PC-3 (cell line): ENCODE data around the gene ZNF689. TPM values are rescaled to one million over a fixed set of nuclear protein-coding genes. Genes with fewer than 3 reads are reported as not detected.
"Not testable (repeated sequence)": the region's sequence is repeated elsewhere in the genome, so short reads cannot be mapped to it uniquely, and the experiment has no call there.

Experiments
- ATAC-seq: fragments of 200-7000 bp; cut with Tn5 transposase; 2 replicates; pipeline ENCODE4 v1.9.1; 2020; ENCODE audit warnings: mild to moderate bottlenecking, moderate library complexity
- BruUV-seq: library from RNA; stranded (reverse); fragments of 400-500 nt; replicated peaks from 2 replicates; lab custom pipeline; 2021; lab: Mats Ljungman, UMichigan
- CTCF ChIA-PET: fragments of 300-600 bp; sonication (Branson Sonifier 250); formaldehyde crosslinking; loops from one replicate; lab custom pipeline; 2022; ENCODE audit warnings: antibody characterized with exemption; lab: Charles Lee
- POLR2A ChIA-PET: fragments of 300-600 bp; sonication (Branson Sonifier 250); formaldehyde crosslinking; loops from one replicate; lab custom pipeline; 2022; ENCODE audit warnings: antibody characterized with exemption; ENCODE audit not compliant: unreplicated experiment; lab: Charles Lee
- DNase-seq: peaks from one replicate; pipeline ENCODE4 v3.0.0-alpha.2; 2015
- H2AFZ ChIP-seq: fragments of 300-600 bp; sonication (generic); 2 replicates; pipeline ENCODE4 v1.6.0; 2016; ENCODE audit warnings: antibody characterized with exemption, low read length
- H3F3A ChIP-seq: fragments of 300-600 bp; sonication (generic); one replicate; pipeline ENCODE4 v1.6.0; 2017; ENCODE audit warnings: antibody characterized with exemption, low read length, control low read depth, mild to moderate bottlenecking; ENCODE audit not compliant: unreplicated experiment
- H3K27ac ChIP-seq: fragments of 300-600 bp; sonication (generic); 2 replicates; pipeline ENCODE4 v1.5.1; 2016; ENCODE audit warnings: mild to moderate bottlenecking, low read length
- H3K27me3 ChIP-seq: fragments of 300-600 bp; sonication (generic); 2 replicates; pipeline ENCODE4 v1.6.1; 2016; ENCODE audit warnings: low read length, mixed read lengths
- H3K36me3 ChIP-seq: fragments of 300-600 bp; sonication (generic); 2 replicates; pipeline ENCODE4 v1.6.1; 2016; ENCODE audit warnings: low read depth, mixed run types, low read length, mixed read lengths
- H3K4me1 ChIP-seq: fragments of 300-600 bp; sonication (generic); 2 replicates; pipeline ENCODE4 v1.5.1; 2016; ENCODE audit warnings: low read length; ENCODE audit not compliant: insufficient read depth
- H3K4me2 ChIP-seq: fragments of 300-600 bp; sonication (generic); 2 replicates; pipeline ENCODE4 v1.6.0; 2016; ENCODE audit warnings: low read length
- H3K4me3 ChIP-seq: fragments of 300-600 bp; sonication (generic); 2 replicates; pipeline ENCODE4 v1.5.1; 2016; ENCODE audit warnings: mild to moderate bottlenecking, low read length, mixed read lengths
- H3K79me2 ChIP-seq: fragments of 300-600 bp; sonication (generic); 2 replicates; pipeline ENCODE4 v1.6.1; 2017; ENCODE audit warnings: low read length, mixed read lengths
- H3K9ac ChIP-seq: fragments of 300-600 bp; sonication (generic); 2 replicates; pipeline ENCODE4 v1.6.0; 2016; ENCODE audit warnings: mild to moderate bottlenecking, low read length
- H3K9me2 ChIP-seq: fragments of 300-600 bp; sonication (generic); replicated peaks from 2 replicates; pipeline ENCODE4 v1.6.1; 2016; ENCODE audit warnings: mixed run types, low read length, mixed read lengths
- H3K9me3 ChIP-seq: fragments of 300-600 bp; sonication (generic); 2 replicates; pipeline ENCODE4 v1.6.1; 2016; ENCODE audit warnings: low read length, mixed read lengths
- H4K20me1 ChIP-seq: fragments of 300-600 bp; sonication (generic); 2 replicates; pipeline ENCODE4 v1.6.1; 2016; ENCODE audit warnings: low read length, mixed read lengths
- EZH2 ChIP-seq: fragments of 300-600 bp; sonication (generic); IDR thresholded peaks from one replicate; pipeline ENCODE4 v1.6.1; 2017; ENCODE audit warnings: antibody characterized with exemption, mild to moderate bottlenecking, low read length; ENCODE audit not compliant: unreplicated experiment
- EZH2phosphoT487 ChIP-seq: fragments of 300-600 bp; sonication (generic); IDR thresholded peaks from 2 replicates; pipeline ENCODE4 v1.6.1; 2018; ENCODE audit warnings: mild to moderate bottlenecking, antibody characterized with exemption, low read length, borderline replicate concordance
- intact Hi-C: fragments of 100-400 bp; cut with micrococcal nuclease; formaldehyde crosslinking; loops from 2 replicates; pipeline ENCODE4 v1.9.0; 2023
- total RNA-seq: library from RNA; depleted of rRNA; stranded (reverse); fragments of >200 nt; gene quantifications from 2 replicates; pipeline ENCODE4 v1.2.3, GENCODE V29; 2014
- TF ChIP-seq, protein P1 (sequence below): fragments of 300-600 bp; sonication (generic); conservative IDR thresholded peaks from 2 replicates; pipeline ENCODE4 v1.5.1; 2017; ENCODE audit warnings: antibody characterized with exemption, low read depth, mild to moderate bottlenecking, low read length

The ZNF689 gene
- total RNA-seq, 1 experiment from 2014 or later = 6.0 TPM

DNA sequence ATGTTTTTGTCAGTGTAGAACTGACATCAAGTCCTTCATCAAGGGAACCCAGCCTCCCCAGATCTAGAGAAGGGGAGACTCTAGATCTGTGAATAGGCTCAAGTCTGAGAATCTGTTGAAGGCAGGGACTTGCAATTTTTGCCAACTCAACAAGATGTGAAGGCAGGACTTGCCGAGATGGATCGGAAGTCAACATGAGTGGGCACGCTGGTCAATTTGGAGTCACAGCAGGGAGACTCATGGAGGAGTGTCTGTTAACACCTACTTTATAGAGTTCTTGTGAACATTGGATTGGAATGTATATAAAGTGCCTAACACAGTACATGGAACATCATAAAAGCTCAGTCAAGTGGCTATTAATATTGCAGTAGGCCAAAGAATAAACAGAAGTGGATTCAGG is 10.0 kb downstream of the ZNF689 start:
- Histone ChIP-seq H3K9ac (no peak overlapping the region), H3K4me1 (no peaks in the 10 kb centered on the region), H3K27ac (no peak overlapping the region), H3K79me2 (no peaks in the 10 kb centered on the region), H3K9me2 (no peaks in the 10 kb centered on the region), H3F3A (no peaks in the 10 kb centered on the region), H3K27me3 (no peaks in the 10 kb centered on the region), H3K4me2 (no peak overlapping the region), H2AFZ (no peak overlapping the region), H3K36me3 (no peaks in the 10 kb centered on the region; the same call in none of the 2 replicates), H3K9me3 (no peaks in the 10 kb centered on the region), H4K20me1 (no peaks in the 10 kb centered on the region), H3K4me3 (no peak overlapping the region)
- ATAC-seq = no peak
- intact Hi-C loops = no loop called here
- no peak for TF ChIP-seq EZH2
- TF ChIP-seq, protein P1, sequence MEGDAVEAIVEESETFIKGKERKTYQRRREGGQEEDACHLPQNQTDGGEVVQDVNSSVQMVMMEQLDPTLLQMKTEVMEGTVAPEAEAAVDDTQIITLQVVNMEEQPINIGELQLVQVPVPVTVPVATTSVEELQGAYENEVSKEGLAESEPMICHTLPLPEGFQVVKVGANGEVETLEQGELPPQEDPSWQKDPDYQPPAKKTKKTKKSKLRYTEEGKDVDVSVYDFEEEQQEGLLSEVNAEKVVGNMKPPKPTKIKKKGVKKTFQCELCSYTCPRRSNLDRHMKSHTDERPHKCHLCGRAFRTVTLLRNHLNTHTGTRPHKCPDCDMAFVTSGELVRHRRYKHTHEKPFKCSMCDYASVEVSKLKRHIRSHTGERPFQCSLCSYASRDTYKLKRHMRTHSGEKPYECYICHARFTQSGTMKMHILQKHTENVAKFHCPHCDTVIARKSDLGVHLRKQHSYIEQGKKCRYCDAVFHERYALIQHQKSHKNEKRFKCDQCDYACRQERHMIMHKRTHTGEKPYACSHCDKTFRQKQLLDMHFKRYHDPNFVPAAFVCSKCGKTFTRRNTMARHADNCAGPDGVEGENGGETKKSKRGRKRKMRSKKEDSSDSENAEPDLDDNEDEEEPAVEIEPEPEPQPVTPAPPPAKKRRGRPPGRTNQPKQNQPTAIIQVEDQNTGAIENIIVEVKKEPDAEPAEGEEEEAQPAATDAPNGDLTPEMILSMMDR = no peak
- no peak for TF ChIP-seq EZH2phosphoT487
- ChIA-PET CTCF (interaction anchor here (0.6 kb wide), 1 partner anchor 15 kb away, joined by 3 read pairs; no protein-coding TSS in a partner anchor), POLR2A (no interaction called here)
- BruUV-seq = no TSS peak
- DNase-seq = no peak

DNA sequence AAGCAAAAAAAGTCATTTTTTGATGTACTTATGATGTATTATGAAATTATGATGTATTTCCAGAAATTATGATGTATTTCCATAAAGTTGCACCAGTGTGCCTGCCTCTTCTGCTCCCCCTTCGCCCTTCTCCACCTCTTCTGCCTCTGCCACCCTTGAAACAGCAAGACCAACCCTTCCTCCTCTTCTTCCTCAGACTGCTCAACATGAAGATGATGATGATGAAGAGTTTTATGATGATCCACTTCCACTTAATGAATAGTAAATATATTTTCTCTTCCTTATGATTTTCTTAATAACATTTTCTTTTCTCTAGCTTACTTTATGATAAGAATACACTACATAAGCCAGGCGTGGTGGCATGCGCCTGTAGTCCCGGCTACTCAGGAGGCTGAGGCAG is 17.3 kb downstream of the ZNF689 start:
- Histone ChIP-seq H3K27ac (no peak overlapping the region), H3F3A (no peaks in the 10 kb centered on the region), H3K4me2 (no peak overlapping the region), H3K9me3 (no peaks in the 10 kb centered on the region), H3K27me3 (no peaks in the 10 kb centered on the region), H3K79me2 (no peaks in the 10 kb centered on the region), H3K4me3 (no peak overlapping the region), H3K4me1 (no peaks in the 10 kb centered on the region), H4K20me1 (no peaks in the 10 kb centered on the region), H3K9me2 (no peaks in the 10 kb centered on the region), H3K36me3 (no peaks in the 10 kb centered on the region), H2AFZ (no peak overlapping the region), H3K9ac (no peak overlapping the region)
- TF ChIP-seq, protein P1 = no peak
- TF ChIP-seq EZH2phosphoT487 (no peak), EZH2 (no peak)
- DNase-seq (no peak), ATAC-seq (no peak)
- ChIA-PET CTCF (no interaction called here), POLR2A (no interaction called here)
- BruUV-seq = no TSS peak
- intact Hi-C loops = no loop called here

DNA sequence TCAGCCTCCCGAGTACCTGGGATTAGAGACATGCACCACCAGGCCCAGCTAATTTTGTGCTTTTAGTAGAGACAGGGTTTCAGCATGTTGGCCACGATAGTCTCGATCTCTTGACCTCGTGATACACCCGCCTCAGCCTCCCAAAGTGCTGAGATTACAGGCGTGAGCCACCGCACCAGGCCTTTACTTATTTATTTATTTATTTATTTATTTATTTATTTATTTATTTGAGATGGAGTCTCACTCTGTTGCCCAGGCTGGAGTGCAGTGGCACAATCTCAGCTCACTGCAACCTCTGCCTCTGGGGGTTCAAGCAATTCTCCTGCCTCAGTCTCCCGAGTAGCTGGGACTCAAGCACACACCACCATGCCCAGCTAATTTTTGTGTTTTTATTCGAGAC is 19.3 kb downstream of the ZNF689 start:
- CTCF ChIA-PET = interaction anchor here (0.7 kb wide), 1 partner anchor 20 kb away, joined by 5 read pairs; no protein-coding TSS in a partner anchor
- H3K27me3 ChIP-seq, intact Hi-C loops, H3K27ac ChIP-seq, H3K9me2 ChIP-seq, POLR2A ChIA-PET, BruUV-seq, ATAC-seq, H3F3A ChIP-seq, H3K36me3 ChIP-seq, H2AFZ ChIP-seq, DNase-seq, H3K9me3 ChIP-seq, H3K9ac ChIP-seq, H3K4me3 ChIP-seq, H4K20me1 ChIP-seq, H3K4me1 ChIP-seq, H3K4me2 ChIP-seq: not testable (repeated sequence)
- H3K79me2 ChIP-seq = peaks cover 18% of the 10 kb centered on the region

DNA sequence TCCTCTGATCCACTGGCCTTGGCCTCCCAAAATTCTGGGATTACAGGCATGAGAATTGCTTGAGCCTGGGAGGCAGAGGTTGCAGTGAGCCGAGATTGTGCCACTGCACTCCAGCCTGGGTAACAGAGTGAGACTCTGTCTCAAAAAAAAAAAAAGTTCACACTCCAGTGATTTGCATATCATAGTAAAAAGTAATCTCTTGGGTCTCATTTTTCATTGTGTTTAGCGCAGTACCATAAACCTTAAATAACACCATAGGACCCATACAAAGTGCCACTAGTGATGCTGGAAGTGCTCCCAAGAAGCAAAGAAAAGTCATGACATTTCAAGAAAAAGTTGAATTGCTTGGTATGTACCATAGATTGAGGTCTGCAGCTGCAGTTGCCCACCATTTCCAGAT is 20.6 kb downstream of the ZNF689 start:
- H3F3A ChIP-seq, ATAC-seq, H3K4me2 ChIP-seq, BruUV-seq, H3K27me3 ChIP-seq, H3K36me3 ChIP-seq, CTCF ChIA-PET, H4K20me1 ChIP-seq, H3K9me2 ChIP-seq, POLR2A ChIA-PET, H3K9me3 ChIP-seq, H2AFZ ChIP-seq, intact Hi-C loops, H3K4me3 ChIP-seq, H3K9ac ChIP-seq, H3K27ac ChIP-seq, DNase-seq: not testable (repeated sequence)
- Histone ChIP-seq H3K79me2 (peaks cover 26% of the 10 kb centered on the region), H3K4me1 (peaks cover 11% of the 10 kb centered on the region; the same call in 1 of the 2 replicates)
